ENCODE results near the gene MBD5. TPM values are rescaled to one million over a fixed set of nuclear protein-coding genes. Genes with fewer than 3 reads are reported as not detected.

MBD5 gene
- polyA plus RNA-seq, 1 of the 3 experiments (the other 2 are of a cell fraction), result 7.4 TPM

- no peaks in the 10 kb centered on the region for H4K20me1 ChIP-seq (ENCODE audit: insufficient read depth)
- H3K27me3 ChIP-seq (ENCODE audit: insufficient read depth), result no peaks in the 10 kb centered on the region
- TF ChIP-seq NFIC (IDR thresholded peaks at IDR 0.05; ENCODE audit: borderline replicate concordance), result no peak
- no peak for TF ChIP-seq SMC3 (IDR thresholded peaks at IDR 0.05; ENCODE audit: low read depth, low read length)
- TF ChIP-seq GATA2 (CRISPR knock-in tag; IDR thresholded peaks at IDR 0.05), result no peak
- TF ChIP-seq MAX (IDR thresholded peaks at IDR 0.05; ENCODE audit: low read depth), result no peak
- H3K9me2 ChIP-seq, result no peaks in the 10 kb centered on the region
- no peak for DNase-seq
- H3K4me3 ChIP-seq (ENCODE audit: low read depth in 2 of 2, low read length in 1 of 2), result no peak overlapping the region
- CTCF ChIA-PET, result no interaction called here
- no peaks in the 10 kb centered on the region for H3K79me2 ChIP-seq (ENCODE audit: insufficient read depth)
- H3F3A ChIP-seq (replicated peaks; ENCODE audit: insufficient read depth), result no peaks in the 10 kb centered on the region
- no peaks in the 10 kb centered on the region for H3K36me3 ChIP-seq (replicated peaks in 1 of 2; ENCODE audit: control insufficient read depth in 1 of 2, insufficient read depth in 2 of 2, low read length in 1 of 2)
- H3K9ac ChIP-seq, result no peak overlapping the region
- no peak overlapping the region for H2AFZ ChIP-seq (ENCODE audit: low read depth)
- WGBS (ENCODE audit: low lambda C conversion rate), result 51% methylated on average over 4 of the region's 4 CpGs
- POLR2A ChIA-PET, result no interaction called here
- no peaks in the 10 kb centered on the region for H3K9me3 ChIP-seq
- H3K4me2 ChIP-seq, result no peak overlapping the region
- no peak overlapping the region for H3K27ac ChIP-seq (ENCODE audit: low read depth in 2 of 2, low read length in 1 of 2)
- peaks cover 0 to 7% of the 10 kb centered on the region in 2 experiments; a peak in 1 of 4 replicates for H3K4me1 ChIP-seq (ENCODE audit: control insufficient read depth in 1 of 2, insufficient read depth in 2 of 2, low read depth in 1 of 2, low read length in 1 of 2)
Measured at GRCh38 chr2:148530350-148530749, 509.5 kb downstream of the MBD5 start.

GRCh38 chr2:148531235-148531634, 510.3 kb downstream of the MBD5 start:
- POLR2A ChIA-PET, result no interaction called here
- DNase-seq, result no peak

GRCh38 chr2:148531669-148532428, 511.0 kb downstream of the MBD5 start:
- Histone ChIP-seq H3K9ac (no peak overlapping the region), H3K4me3 (ENCODE audit: low read depth in 2 of 2, low read length in 1 of 2) (no peak overlapping the region), H3K27ac (ENCODE audit: low read depth in 2 of 2, low read length in 1 of 2) (no peak overlapping the region), H3K4me2 (no peak overlapping the region), H3K9me3 (no peaks in the 10 kb centered on the region), H2AFZ (ENCODE audit: low read depth) (no peak overlapping the region), H3K79me2 (ENCODE audit: insufficient read depth) (no peaks in the 10 kb centered on the region), H3F3A (replicated peaks; ENCODE audit: insufficient read depth) (no peaks in the 10 kb centered on the region), H3K4me1 (ENCODE audit: control insufficient read depth in 1 of 2, insufficient read depth in 2 of 2, low read depth in 1 of 2, low read length in 1 of 2) (peaks cover 0 to 7% of the 10 kb centered on the region in 2 experiments; a peak in 1 of 4 replicates), H3K36me3 (replicated peaks in 1 of 2; ENCODE audit: control insufficient read depth in 1 of 2, insufficient read depth in 2 of 2, low read length in 1 of 2) (no peaks in the 10 kb centered on the region), H4K20me1 (ENCODE audit: insufficient read depth) (no peaks in the 10 kb centered on the region), H3K9me2 (no peaks in the 10 kb centered on the region), H3K27me3 (ENCODE audit: insufficient read depth) (no peaks in the 10 kb centered on the region)
- CTCF ChIA-PET, result interaction anchor here (1.6 kb wide), 1 partner anchor 23 kb away, joined by 5 read pairs; no protein-coding TSS in a partner anchor
- POLR2A ChIA-PET, result no interaction called here
- DNase-seq, result no peak
- WGBS (ENCODE audit: low lambda C conversion rate), result 72% methylated on average over 11 of the region's 13 CpGs
- TF ChIP-seq SMC3 (IDR thresholded peaks at IDR 0.05; ENCODE audit: low read depth, low read length) (no peak), CHD2 (IDR thresholded peaks at IDR 0.05; ENCODE audit: low read length, partially characterized antibody) (no peak), MAX (IDR thresholded peaks at IDR 0.05; ENCODE audit: low read depth) (no peak), RFX5 (IDR thresholded peaks at IDR 0.05; ENCODE audit: low read length) (no peak), YY1 (IDR thresholded peaks at IDR 0.05; ENCODE audit: low read depth) (no peak), JUND (IDR thresholded peaks at IDR 0.05) (no peak), TCF12 (IDR thresholded peaks at IDR 0.05) (no peak), GABPA (IDR thresholded peaks at IDR 0.05; ENCODE audit: low read depth) (no peak)
- TF ChIP-seq, protein P1, sequence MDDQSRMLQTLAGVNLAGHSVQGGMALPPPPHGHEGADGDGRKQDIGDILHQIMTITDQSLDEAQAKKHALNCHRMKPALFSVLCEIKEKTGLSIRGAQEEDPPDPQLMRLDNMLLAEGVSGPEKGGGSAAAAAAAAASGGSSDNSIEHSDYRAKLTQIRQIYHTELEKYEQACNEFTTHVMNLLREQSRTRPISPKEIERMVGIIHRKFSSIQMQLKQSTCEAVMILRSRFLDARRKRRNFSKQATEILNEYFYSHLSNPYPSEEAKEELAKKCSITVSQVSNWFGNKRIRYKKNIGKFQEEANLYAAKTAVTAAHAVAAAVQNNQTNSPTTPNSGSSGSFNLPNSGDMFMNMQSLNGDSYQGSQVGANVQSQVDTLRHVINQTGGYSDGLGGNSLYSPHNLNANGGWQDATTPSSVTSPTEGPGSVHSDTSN (IDR thresholded peaks at IDR 0.05), result no peak
- TF ChIP-seq, protein P2, sequence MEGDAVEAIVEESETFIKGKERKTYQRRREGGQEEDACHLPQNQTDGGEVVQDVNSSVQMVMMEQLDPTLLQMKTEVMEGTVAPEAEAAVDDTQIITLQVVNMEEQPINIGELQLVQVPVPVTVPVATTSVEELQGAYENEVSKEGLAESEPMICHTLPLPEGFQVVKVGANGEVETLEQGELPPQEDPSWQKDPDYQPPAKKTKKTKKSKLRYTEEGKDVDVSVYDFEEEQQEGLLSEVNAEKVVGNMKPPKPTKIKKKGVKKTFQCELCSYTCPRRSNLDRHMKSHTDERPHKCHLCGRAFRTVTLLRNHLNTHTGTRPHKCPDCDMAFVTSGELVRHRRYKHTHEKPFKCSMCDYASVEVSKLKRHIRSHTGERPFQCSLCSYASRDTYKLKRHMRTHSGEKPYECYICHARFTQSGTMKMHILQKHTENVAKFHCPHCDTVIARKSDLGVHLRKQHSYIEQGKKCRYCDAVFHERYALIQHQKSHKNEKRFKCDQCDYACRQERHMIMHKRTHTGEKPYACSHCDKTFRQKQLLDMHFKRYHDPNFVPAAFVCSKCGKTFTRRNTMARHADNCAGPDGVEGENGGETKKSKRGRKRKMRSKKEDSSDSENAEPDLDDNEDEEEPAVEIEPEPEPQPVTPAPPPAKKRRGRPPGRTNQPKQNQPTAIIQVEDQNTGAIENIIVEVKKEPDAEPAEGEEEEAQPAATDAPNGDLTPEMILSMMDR (IDR thresholded peaks at IDR 0.05), result no peak

More at GRCh38 chr2:148531235-148531634, 510.3 kb downstream of the MBD5 start:
- no peaks in the 10 kb centered on the region for H3F3A ChIP-seq (replicated peaks; ENCODE audit: insufficient read depth)
- no peaks in the 10 kb centered on the region for H3K27me3 ChIP-seq (ENCODE audit: insufficient read depth)
- H3K4me3 ChIP-seq (ENCODE audit: low read depth in 2 of 2, low read length in 1 of 2), result no peak overlapping the region
- no peak overlapping the region for H3K9ac ChIP-seq
- no peaks in the 10 kb centered on the region for H4K20me1 ChIP-seq (ENCODE audit: insufficient read depth)
- H2AFZ ChIP-seq (ENCODE audit: low read depth), result no peak overlapping the region
- H3K9me2 ChIP-seq, result no peaks in the 10 kb centered on the region
- WGBS (ENCODE audit: low lambda C conversion rate), result 82% methylated on average over 7 of the region's 7 CpGs
- no peak overlapping the region for H3K27ac ChIP-seq (ENCODE audit: low read depth in 2 of 2, low read length in 1 of 2)
- H3K4me1 ChIP-seq (ENCODE audit: control insufficient read depth in 1 of 2, insufficient read depth in 2 of 2, low read depth in 1 of 2, low read length in 1 of 2), result peaks cover 0 to 7% of the 10 kb centered on the region in 2 experiments; a peak in 1 of 4 replicates
- no peaks in the 10 kb centered on the region for H3K79me2 ChIP-seq (ENCODE audit: insufficient read depth)
- H3K36me3 ChIP-seq (replicated peaks in 1 of 2; ENCODE audit: control insufficient read depth in 1 of 2, insufficient read depth in 2 of 2, low read length in 1 of 2), result no peaks in the 10 kb centered on the region
- CTCF ChIA-PET, result no interaction called here
- no peaks in the 10 kb centered on the region for H3K9me3 ChIP-seq
- no peak overlapping the region for H3K4me2 ChIP-seq
- TF ChIP-seq TCF12 (IDR thresholded peaks at IDR 0.05), result no peak
- TF ChIP-seq RFX5 (IDR thresholded peaks at IDR 0.05; ENCODE audit: low read length), result no peak
- no peak for TF ChIP-seq RXRA (IDR thresholded peaks at IDR 0.05; ENCODE audit: borderline replicate concordance, low read depth)
- TF ChIP-seq, protein P3, sequence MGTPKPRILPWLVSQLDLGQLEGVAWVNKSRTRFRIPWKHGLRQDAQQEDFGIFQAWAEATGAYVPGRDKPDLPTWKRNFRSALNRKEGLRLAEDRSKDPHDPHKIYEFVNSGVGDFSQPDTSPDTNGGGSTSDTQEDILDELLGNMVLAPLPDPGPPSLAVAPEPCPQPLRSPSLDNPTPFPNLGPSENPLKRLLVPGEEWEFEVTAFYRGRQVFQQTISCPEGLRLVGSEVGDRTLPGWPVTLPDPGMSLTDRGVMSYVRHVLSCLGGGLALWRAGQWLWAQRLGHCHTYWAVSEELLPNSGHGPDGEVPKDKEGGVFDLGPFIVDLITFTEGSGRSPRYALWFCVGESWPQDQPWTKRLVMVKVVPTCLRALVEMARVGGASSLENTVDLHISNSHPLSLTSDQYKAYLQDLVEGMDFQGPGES (IDR thresholded peaks at IDR 0.05; ENCODE audit: low read depth, low read length), result no peak
- no peak for TF ChIP-seq FOSL2 (IDR thresholded peaks at IDR 0.05; ENCODE audit: borderline replicate concordance, low read depth)

Measured in SK-N-SH (cell line).